ENCODE data around the gene ASAP2.

Gene ASAP2

GRCh38 chr2:9273486-9274130, 67.0 kb downstream of the ASAP2 start:
- peaks cover 50% of the 10 kb centered on the region for H3K4me1 ChIP-seq (ENCODE audit: control insufficient read depth, insufficient read depth, low read length)
- no peak overlapping the region for H3K4me3 ChIP-seq (ENCODE audit: low read length)
- no peaks in the 10 kb centered on the region for H3K9me3 ChIP-seq (replicated peaks; ENCODE audit: low read length)
- peaks cover 7% of the 10 kb centered on the region for H3K36me3 ChIP-seq (ENCODE audit: insufficient read depth, low read length)
- no peak overlapping the region for H3K9ac ChIP-seq (ENCODE audit: low read depth, low read length)
- no peak overlapping the region for H3K4me2 ChIP-seq (ENCODE audit: low read length)
- H3K27me3 ChIP-seq (ENCODE audit: control insufficient read depth, insufficient read depth, low read length), result no peaks in the 10 kb centered on the region

GRCh38 chr2:9274701-9275343, 68.2 kb downstream of the ASAP2 start:
- Histone ChIP-seq H3K4me3 (ENCODE audit: low read length) (no peak overlapping the region), H3K9me3 (replicated peaks; ENCODE audit: low read length) (no peaks in the 10 kb centered on the region), H3K4me2 (ENCODE audit: low read length) (no peak overlapping the region), H3K36me3 (ENCODE audit: insufficient read depth, low read length) (peaks cover 17% of the 10 kb centered on the region), H3K27me3 (ENCODE audit: control insufficient read depth, insufficient read depth, low read length) (no peaks in the 10 kb centered on the region), H3K9ac (ENCODE audit: low read depth, low read length) (no peak overlapping the region), H3K4me1 (ENCODE audit: control insufficient read depth, insufficient read depth, low read length) (peaks cover 44% of the 10 kb centered on the region)

- Histone ChIP-seq H3K9ac (ENCODE audit: low read depth, low read length) (no peak overlapping the region), H3K4me1 (ENCODE audit: control insufficient read depth, insufficient read depth, low read length) (peaks cover 44% of the 10 kb centered on the region), H3K9me3 (replicated peaks; ENCODE audit: low read length) (no peaks in the 10 kb centered on the region), H3K36me3 (ENCODE audit: insufficient read depth, low read length) (peaks cover 21% of the 10 kb centered on the region), H3K4me3 (ENCODE audit: low read length) (no peak overlapping the region), H3K27me3 (ENCODE audit: control insufficient read depth, insufficient read depth, low read length) (no peaks in the 10 kb centered on the region), H3K4me2 (ENCODE audit: low read length) (no peak overlapping the region)
Observed at GRCh38 chr2:9275399-9275798, 68.8 kb downstream of the ASAP2 start.

GRCh38 chr2:9276074-9276473, 69.5 kb downstream of the ASAP2 start:
- no peak overlapping the region for H3K9ac ChIP-seq (ENCODE audit: low read depth, low read length)
- H3K9me3 ChIP-seq (replicated peaks; ENCODE audit: low read length), result no peaks in the 10 kb centered on the region
- peaks cover 28% of the 10 kb centered on the region for H3K36me3 ChIP-seq (ENCODE audit: insufficient read depth, low read length)
- H3K4me2 ChIP-seq (ENCODE audit: low read length), result no peak overlapping the region
- H3K4me1 ChIP-seq (ENCODE audit: control insufficient read depth, insufficient read depth, low read length), result peaks cover 45% of the 10 kb centered on the region
- no peak overlapping the region for H3K4me3 ChIP-seq (ENCODE audit: low read length)
- no peaks in the 10 kb centered on the region for H3K27me3 ChIP-seq (ENCODE audit: control insufficient read depth, insufficient read depth, low read length)

- no peaks in the 10 kb centered on the region for H3K27me3 ChIP-seq (ENCODE audit: control insufficient read depth, insufficient read depth, low read length)
- H3K4me1 ChIP-seq (ENCODE audit: control insufficient read depth, insufficient read depth, low read length), result peaks cover 51% of the 10 kb centered on the region
- H3K9me3 ChIP-seq (replicated peaks; ENCODE audit: low read length), result no peaks in the 10 kb centered on the region
- H3K9ac ChIP-seq (ENCODE audit: low read depth, low read length), result no peak overlapping the region
- H3K36me3 ChIP-seq (ENCODE audit: insufficient read depth, low read length), result peaks cover 33% of the 10 kb centered on the region
- H3K4me2 ChIP-seq (ENCODE audit: low read length), result peak overlapping the region; percentile 8
- H3K4me3 ChIP-seq (ENCODE audit: low read length), result no peak overlapping the region
Observed at GRCh38 chr2:9276901-9277451, 70.4 kb downstream of the ASAP2 start.

- no peaks in the 10 kb centered on the region for H3K27me3 ChIP-seq (ENCODE audit: control insufficient read depth, insufficient read depth, low read length)
- H3K9ac ChIP-seq (ENCODE audit: low read depth, low read length), result no peak overlapping the region
- H3K4me1 ChIP-seq (ENCODE audit: control insufficient read depth, insufficient read depth, low read length), result peaks cover 61% of the 10 kb centered on the region
- H3K36me3 ChIP-seq (ENCODE audit: insufficient read depth, low read length), result peaks cover 40% of the 10 kb centered on the region
- no peak overlapping the region for H3K4me2 ChIP-seq (ENCODE audit: low read length)
- H3K9me3 ChIP-seq (replicated peaks; ENCODE audit: low read length), result no peaks in the 10 kb centered on the region
- H3K4me3 ChIP-seq (ENCODE audit: low read length), result no peak overlapping the region
Observed at GRCh38 chr2:9278439-9278838, 71.8 kb downstream of the ASAP2 start.

- peaks cover 50% of the 10 kb centered on the region for H3K36me3 ChIP-seq (ENCODE audit: insufficient read depth, low read length)
- no peak overlapping the region for H3K4me3 ChIP-seq (ENCODE audit: low read length)
- peaks cover 52% of the 10 kb centered on the region for H3K4me1 ChIP-seq (ENCODE audit: control insufficient read depth, insufficient read depth, low read length)
- H3K9me3 ChIP-seq (replicated peaks; ENCODE audit: low read length), result no peaks in the 10 kb centered on the region
- H3K4me2 ChIP-seq (ENCODE audit: low read length), result no peak overlapping the region
- no peaks in the 10 kb centered on the region for H3K27me3 ChIP-seq (ENCODE audit: control insufficient read depth, insufficient read depth, low read length)
- H3K9ac ChIP-seq (ENCODE audit: low read depth, low read length), result no peak overlapping the region
Observed at GRCh38 chr2:9279426-9279825, 72.8 kb downstream of the ASAP2 start.

- Histone ChIP-seq H3K36me3 (ENCODE audit: insufficient read depth, low read length) (peaks cover 55% of the 10 kb centered on the region), H3K9me3 (replicated peaks; ENCODE audit: low read length) (no peaks in the 10 kb centered on the region), H3K4me1 (ENCODE audit: control insufficient read depth, insufficient read depth, low read length) (peaks cover 53% of the 10 kb centered on the region), H3K4me3 (ENCODE audit: low read length) (no peak overlapping the region), H3K9ac (ENCODE audit: low read depth, low read length) (no peak overlapping the region), H3K27me3 (ENCODE audit: control insufficient read depth, insufficient read depth, low read length) (no peaks in the 10 kb centered on the region), H3K4me2 (ENCODE audit: low read length) (no peak overlapping the region)
Observed at GRCh38 chr2:9280224-9280623, 73.6 kb downstream of the ASAP2 start.

GRCh38 chr2:9281145-9281544, 74.5 kb downstream of the ASAP2 start:
- H3K9ac ChIP-seq (ENCODE audit: low read depth, low read length), result no peak overlapping the region
- peaks cover 60% of the 10 kb centered on the region for H3K36me3 ChIP-seq (ENCODE audit: insufficient read depth, low read length)
- no peak overlapping the region for H3K4me2 ChIP-seq (ENCODE audit: low read length)
- H3K4me1 ChIP-seq (ENCODE audit: control insufficient read depth, insufficient read depth, low read length), result peaks cover 53% of the 10 kb centered on the region
- H3K4me3 ChIP-seq (ENCODE audit: low read length), result no peak overlapping the region
- no peaks in the 10 kb centered on the region for H3K27me3 ChIP-seq (ENCODE audit: control insufficient read depth, insufficient read depth, low read length)
- no peaks in the 10 kb centered on the region for H3K9me3 ChIP-seq (replicated peaks; ENCODE audit: low read length)

- no peak overlapping the region for H3K4me3 ChIP-seq (ENCODE audit: low read length)
- peaks cover 54% of the 10 kb centered on the region for H3K4me1 ChIP-seq (ENCODE audit: control insufficient read depth, insufficient read depth, low read length)
- no peak overlapping the region for H3K9ac ChIP-seq (ENCODE audit: low read depth, low read length)
- peaks cover 66% of the 10 kb centered on the region for H3K36me3 ChIP-seq (ENCODE audit: insufficient read depth, low read length)
- no peak overlapping the region for H3K4me2 ChIP-seq (ENCODE audit: low read length)
- no peaks in the 10 kb centered on the region for H3K27me3 ChIP-seq (ENCODE audit: control insufficient read depth, insufficient read depth, low read length)
- H3K9me3 ChIP-seq (replicated peaks; ENCODE audit: low read length), result no peaks in the 10 kb centered on the region
Observed at GRCh38 chr2:9282128-9283112, 75.8 kb downstream of the ASAP2 start.

Data from skeletal muscle satellite cell (primary cell).